HepG2 (cell line): Measurements from ENCODE around the gene FASTKD2. TPM values are rescaled to one million over a fixed set of nuclear protein-coding genes. Genes with fewer than 3 reads are reported as not detected.

Source experiments
- ATAC-seq: fragments of 200-7000 bp; cut with Tn5 transposase; 3 replicates; pipeline ENCODE4 v1.9.1; 2020; ENCODE audit warnings: mild to moderate bottlenecking, moderate library complexity
- BruUV-seq: library from RNA; stranded (reverse); fragments of 400-500 nt; replicated peaks from 2 replicates; lab custom pipeline; 2021; lab: Mats Ljungman, UMichigan
- CTCF ChIA-PET: fragments of 300-600 bp; formaldehyde crosslinking; extraction: SDS; loops from one replicate; lab custom pipeline; 2021; ENCODE audit warnings: low total read pairs, inconsistent platforms, low intra/inter-chr PET ratio; lab: Yijun Ruan, JAX
- POLR2A ChIA-PET: fragments of 350-600 bp; sonication (Branson Sonifier 250); formaldehyde crosslinking; loops from one replicate; lab custom pipeline; 2020; ENCODE audit warnings: antibody characterized with exemption, inconsistent platforms; lab: Yijun Ruan, JAX
- DNase-seq: peaks from one replicate; pipeline ENCODE4 v3.0.0-alpha.2; 2015; ENCODE audit warnings: low spot score
- FAIRE-seq: peaks from 3 replicates; lab custom pipeline; 2011; peaks lifted over from hg19 to GRCh38; lab: Jason Lieb, UNC
- H2AFZ ChIP-seq: one replicate; pipeline ENCODE4 v1.6.1; 2011; ENCODE audit warnings: low read length, inconsistent platforms
- H3K27ac ChIP-seq: fragments of 300-600 bp; 3 replicates; pipeline ENCODE4 v1.8.0; 2011; ENCODE audit warnings: mixed run types, mild to moderate bottlenecking, mixed read lengths, low read length, inconsistent platforms; ENCODE audit not compliant: insufficient read depth; ENCODE audit errors: extremely low read length
- H3K27me3 ChIP-seq, 2 experiments: fragments of 200-600 bp in 1 of 2; 2 replicates in 1 of 2; 3 replicates in 1 of 2; pipeline versions ENCODE4 v1.6.0 to v1.8.0; 2011; ENCODE audit warnings: low read length in 2 of 2, mild to moderate bottlenecking in 2 of 2, moderate library complexity in 2 of 2, inconsistent platforms in 1 of 2; ENCODE audit not compliant: insufficient read depth in 2 of 2, control insufficient read depth in 1 of 2
- H3K36me3 ChIP-seq, 2 experiments: fragments of 200-600 bp in 1 of 2; replicated peaks in 1 of 2; 2 replicates in 1 of 2; 3 replicates in 1 of 2; pipeline versions ENCODE4 v1.5.1 to v1.8.0; 2011; ENCODE audit warnings: low read length in 2 of 2, inconsistent platforms in 1 of 2; ENCODE audit not compliant: insufficient read depth in 2 of 2, control insufficient read depth in 1 of 2
- H3K4me1 ChIP-seq: 2 replicates; pipeline ENCODE4 v1.5.1; 2012; ENCODE audit warnings: low read length, inconsistent platforms; ENCODE audit not compliant: insufficient read depth
- H3K4me2 ChIP-seq: 2 replicates; pipeline ENCODE4 v1.6.0; 2011; ENCODE audit warnings: low read depth, low read length, inconsistent platforms
- H3K4me3 ChIP-seq, 3 experiments: fragments of 200-600 bp in 1 of 3; sonication (generic), shearing (Covaris generic) in 1 of 3; replicated peaks in 1 of 3; 2 replicates each; pipeline ENCODE4 v1.5.1; 2011 to 2016; ENCODE audit warnings: low read length in 3 of 3, inconsistent platforms in 2 of 3, low read depth in 2 of 3, mild to moderate bottlenecking in 2 of 3, control low read depth in 1 of 3, mixed read lengths in 1 of 3; ENCODE audit not compliant: insufficient read depth in 1 of 3
- H3K79me2 ChIP-seq: one replicate; pipeline ENCODE4 v1.6.1; 2011; ENCODE audit warnings: low read length, inconsistent platforms; ENCODE audit not compliant: insufficient read depth
- H3K9ac ChIP-seq: 2 replicates; pipeline ENCODE4 v1.6.0; 2011; ENCODE audit warnings: mild to moderate bottlenecking, low read depth, low read length, inconsistent platforms; ENCODE audit not compliant: insufficient read depth
- H3K9me3 ChIP-seq: 2 replicates; pipeline ENCODE4 v1.5.1; 2012; ENCODE audit warnings: mild to moderate bottlenecking, low read length
- H4K20me1 ChIP-seq: 2 replicates; pipeline ENCODE4 v1.6.0; 2011; ENCODE audit warnings: inconsistent platforms, mild to moderate bottlenecking, low read length, moderate library complexity; ENCODE audit not compliant: insufficient read depth
- AHR ChIP-seq: IDR thresholded peaks from 2 replicates; pipeline ENCODE4 v1.6.1; 2018; ENCODE audit warnings: missing genetic modification reagents, missing compliant biosample characterization
- ATF7 ChIP-seq, 2 experiments: fragments of 450-650 bp in 1 of 2; sonication (generic) in 1 of 2; formaldehyde crosslinking in 1 of 2; IDR thresholded peaks; 2 replicates each; pipeline versions ENCODE4 v1.4.0 to v1.6.1; 2016 to 2020; ENCODE audit warnings: antibody characterized with exemption in 1 of 2, mild to moderate bottlenecking in 1 of 2, missing genetic modification reagents in 1 of 2
- CREB1 ChIP-seq, 2 experiments: fragments of 450-650 bp in 1 of 2; IDR thresholded peaks; 2 replicates each; pipeline ENCODE4 v1.6.1; 2016 to 2017; ENCODE audit warnings: control low read depth in 1 of 2, mild to moderate bottlenecking in 1 of 2, missing compliant biosample characterization in 1 of 2, missing genetic modification characterization in 1 of 2
- NR2C2 ChIP-seq: sonication (generic); formaldehyde crosslinking; IDR thresholded peaks from 2 replicates; pipeline ENCODE4 v1.4.0; 2020; ENCODE audit warnings: missing genetic modification reagents, mild to moderate bottlenecking, moderate library complexity, borderline replicate concordance
- ZNF777 ChIP-seq: sonication (generic); formaldehyde crosslinking; IDR thresholded peaks from 2 replicates; pipeline ENCODE4 v1.4.0; 2020; ENCODE audit warnings: missing genetic modification reagents
- ZNF883 ChIP-seq: sonication (generic); formaldehyde crosslinking; IDR thresholded peaks from 2 replicates; pipeline ENCODE4 v1.5.1; 2020; ENCODE audit warnings: mild to moderate bottlenecking, missing genetic modification reagents; ENCODE audit errors: not compliant biosample characterization
- WGBS: methylation state at CpG from one replicate; pipeline ENCODE4 v1.1.6; 2017; ENCODE audit warnings: low lambda C conversion rate; 5-methylcytosine and 5-hydroxymethylcytosine counted together
- in situ Hi-C: cut with HindIII; loops from 2 replicates; pipeline ENCODE4 v1.10.0; 2017; ENCODE audit warnings: low pct_unique_long_range_greater_than_20kb; ENCODE audit not compliant: extremely low pct_ligation_motif_present
- intact Hi-C: fragments of 100-400 bp; cut with micrococcal nuclease; formaldehyde crosslinking; loops from one replicate; pipeline ENCODE4 v1.10.0; 2022; ENCODE audit not compliant: unreplicated experiment
- polyA plus RNA-seq, 8 experiments: library from polyadenylated mRNA; depleted of rRNA in 3 of 8; stranded (reverse) in 7 of 8; unstranded in 1 of 8; fragments of >200 nt; fragmentation: Illumina TruSeq in 4 of 8; extraction: Trizol in 4 of 8; gene quantifications; 2 replicates each; pipeline versions ENCODE4 v1.2.1 to v1.2.3, GENCODE V29; 2011 to 2016; ENCODE audit warnings: low read depth in 4 of 8, missing spikeins in 1 of 8, mixed read lengths in 1 of 8; ENCODE audit not compliant: insufficient read depth in 1 of 8
- total RNA-seq, 5 experiments: library from RNA; depleted of rRNA; stranded (reverse); fragments of >200 nt; fragmentation: Illumina TruSeq; extraction: Trizol; gene quantifications; 2 replicates each; pipeline ENCODE4 v1.2.3, GENCODE V29; 2016; ENCODE audit warnings: low read depth in 1 of 5
- TF ChIP-seq, protein P1 (sequence below): sonication (generic); formaldehyde crosslinking; IDR thresholded peaks from 2 replicates; pipeline ENCODE4 v1.8.0; 2022; ENCODE audit warnings: mild to moderate bottlenecking, missing genetic modification reagents, moderate library complexity
- TF ChIP-seq, protein P2 (sequence below), 2 experiments: sonication (generic) in 1 of 2; formaldehyde crosslinking in 1 of 2; IDR thresholded peaks; 2 replicates each; pipeline versions ENCODE4 v1.5.1 to v1.6.1; 2011 to 2020; ENCODE audit warnings: borderline replicate concordance in 1 of 2, low read depth in 1 of 2, low read length in 1 of 2, mild to moderate bottlenecking in 1 of 2, missing genetic modification reagents in 1 of 2, moderate library complexity in 1 of 2

FASTKD2 gene
- total and polyA plus RNA-seq, 2 of the 13 experiments (the other 11 are each of a cell fraction or from before 2014, with no cell fraction given): 41.1 to 77.8 TPM

DNA sequence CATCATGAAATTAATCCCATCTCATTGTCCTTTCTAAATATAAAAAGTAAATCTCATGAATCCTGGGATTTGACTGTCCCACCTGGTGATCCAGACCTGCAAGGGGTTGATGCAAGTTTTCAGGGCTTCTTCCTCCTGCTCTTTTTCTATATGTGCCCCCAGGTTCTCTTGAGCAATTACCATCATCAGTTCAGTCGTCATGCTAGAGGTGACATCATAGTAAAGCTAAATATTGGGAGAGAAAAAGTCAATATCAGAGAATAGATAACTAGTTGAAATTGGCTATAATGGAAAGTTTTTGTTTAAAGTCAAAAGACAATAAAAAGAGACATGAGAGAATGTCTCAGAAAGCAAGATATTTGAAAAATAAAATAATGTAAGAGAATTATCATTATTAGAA, 8.6 kb upstream of the FASTKD2 start:
- Histone ChIP-seq H3K27me3 (peaks cover 0 to 6% of the 10 kb centered on the region in 2 experiments; a peak in 1 of 5 replicates), H3K4me2 (no peak overlapping the region), H3K9ac (no peak overlapping the region), H2AFZ (no peak overlapping the region), H3K9me3 (no peaks in the 10 kb centered on the region), H4K20me1 (no peaks in the 10 kb centered on the region), H3K4me3 (no peak overlapping the region), H3K79me2 (no peaks in the 10 kb centered on the region), H3K4me1 (no peaks in the 10 kb centered on the region), H3K27ac (no peak overlapping the region), H3K36me3 (no peaks in the 10 kb centered on the region)
- 2% methylated on average over 1 of the region's 1 CpG for WGBS
- ChIA-PET CTCF (no interaction called here), POLR2A (no interaction called here)
- intact Hi-C loops (no loop called here), in situ Hi-C loops (no loop called here)
- no peak for FAIRE-seq
- peak; percentile 69; the same call in 1 of the 2 replicates for TF ChIP-seq ATF7 (IDR thresholded peaks at IDR 0.05)
- no peak for TF ChIP-seq ATF7 (CRISPR knock-in tag; IDR thresholded peaks at IDR 0.05)
- no peak for TF ChIP-seq ZNF883 (CRISPR knock-in tag)
- TF ChIP-seq, protein P1, sequence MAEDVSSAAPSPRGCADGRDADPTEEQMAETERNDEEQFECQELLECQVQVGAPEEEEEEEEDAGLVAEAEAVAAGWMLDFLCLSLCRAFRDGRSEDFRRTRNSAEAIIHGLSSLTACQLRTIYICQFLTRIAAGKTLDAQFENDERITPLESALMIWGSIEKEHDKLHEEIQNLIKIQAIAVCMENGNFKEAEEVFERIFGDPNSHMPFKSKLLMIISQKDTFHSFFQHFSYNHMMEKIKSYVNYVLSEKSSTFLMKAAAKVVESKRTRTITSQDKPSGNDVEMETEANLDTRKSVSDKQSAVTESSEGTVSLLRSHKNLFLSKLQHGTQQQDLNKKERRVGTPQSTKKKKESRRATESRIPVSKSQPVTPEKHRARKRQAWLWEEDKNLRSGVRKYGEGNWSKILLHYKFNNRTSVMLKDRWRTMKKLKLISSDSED (CRISPR knock-in tag): no peak
- TF ChIP-seq NR2C2 (CRISPR knock-in tag): no peak
- no peak for TF ChIP-seq ZNF777 (CRISPR knock-in tag)
- no peak for TF ChIP-seq AHR
- TF ChIP-seq, protein P2, sequence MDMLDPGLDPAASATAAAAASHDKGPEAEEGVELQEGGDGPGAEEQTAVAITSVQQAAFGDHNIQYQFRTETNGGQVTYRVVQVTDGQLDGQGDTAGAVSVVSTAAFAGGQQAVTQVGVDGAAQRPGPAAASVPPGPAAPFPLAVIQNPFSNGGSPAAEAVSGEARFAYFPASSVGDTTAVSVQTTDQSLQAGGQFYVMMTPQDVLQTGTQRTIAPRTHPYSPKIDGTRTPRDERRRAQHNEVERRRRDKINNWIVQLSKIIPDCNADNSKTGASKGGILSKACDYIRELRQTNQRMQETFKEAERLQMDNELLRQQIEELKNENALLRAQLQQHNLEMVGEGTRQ (IDR thresholded peaks at IDR 0.05; ENCODE audit: low read depth, low read length): no peak
- TF ChIP-seq, protein P2 (CRISPR knock-in tag; IDR thresholded peaks at IDR 0.05; ENCODE audit: borderline replicate concordance): no peak
- peak; percentile 55; the same call in 1 of the 2 replicates for TF ChIP-seq CREB1 (IDR thresholded peaks at IDR 0.05)
- no peak for TF ChIP-seq CREB1 (CRISPR knock-in tag; IDR thresholded peaks at IDR 0.05)
- DNase-seq: no peak
- ATAC-seq: no peak
- BruUV-seq: no TSS peak
